HG02943 (cell line): Measurements from ENCODE around the gene ATP8B3.

ENCODE experiments used
- ATAC-seq: cut with Tn5 transposase; IDR thresholded peaks from one replicate; pipeline ENCODE4 v1.9.1; 2021; ENCODE audit warnings: mild to moderate bottlenecking, low read depth, moderate library complexity; ENCODE audit not compliant: unreplicated experiment

The ATP8B3 gene

GRCh38 chr19:1818549-1819195, 6.6 kb upstream of the ATP8B3 start:
- no peak for ATAC-seq

- ATAC-seq = no peak
Measured at GRCh38 chr19:1817553-1818179, 5.6 kb upstream of the ATP8B3 start.

- ATAC-seq = no peak
Measured at GRCh38 chr19:1816530-1817298, 4.6 kb upstream of the ATP8B3 start.

GRCh38 chr19:1815605-1816529, 3.8 kb upstream of the ATP8B3 start:
- ATAC-seq = no peak

GRCh38 chr19:1814833-1815604, 2.9 kb upstream of the ATP8B3 start:
- ATAC-seq = no peak

- no peak for ATAC-seq
Measured at GRCh38 chr19:1814391-1814790, 2.3 kb upstream of the ATP8B3 start.

GRCh38 chr19:1813192-1814182, 1.4 kb upstream of the ATP8B3 start:
- ATAC-seq = no peak

GRCh38 chr19:1812426-1813191, 533 bp upstream of the ATP8B3 start:
- ATAC-seq = peak; percentile 77

GRCh38 chr19:1811472-1811894, 593 bp downstream of the ATP8B3 start:
- no peak for ATAC-seq

- no peak for ATAC-seq
Measured at GRCh38 chr19:1810439-1811160, 1.5 kb downstream of the ATP8B3 start.

- no peak for ATAC-seq
Measured at GRCh38 chr19:1809678-1810077, 2.4 kb downstream of the ATP8B3 start.

- ATAC-seq = no peak
Measured at GRCh38 chr19:1808395-1808731, 3.7 kb downstream of the ATP8B3 start.

GRCh38 chr19:1807695-1808394, 4.2 kb downstream of the ATP8B3 start:
- no peak for ATAC-seq

GRCh38 chr19:1807030-1807694, 4.9 kb downstream of the ATP8B3 start:
- no peak for ATAC-seq

GRCh38 chr19:1806184-1807029, 5.7 kb downstream of the ATP8B3 start:
- no peak for ATAC-seq
